ENCODE measurements around the gene OR1I1. TPM values are rescaled to one million over a fixed set of nuclear protein-coding genes. Genes with fewer than 3 reads are reported as not detected.

OR1I1 gene
- total RNA-seq, 4 donors from 2014 or later, result not detected

GRCh38 chr19:15138427-15138826, 56.4 kb downstream of the OR1I1 start:
- H3K9me3 ChIP-seq, result no peaks in the 10 kb centered on the region
- no peak overlapping the region for H3K4me3 ChIP-seq
- in situ Hi-C loops (cut with MboI; ENCODE audit: low sequenced_read_pairs in 4 of 4) (no loop called here), intact Hi-C loops (cut with DNase I; ENCODE audit: low total_unique reads) (no loop called here)
- H3K4me1 ChIP-seq, result no peaks in the 10 kb centered on the region
- ATAC-seq (no peak), DNase-seq (no peak)
- H3K27ac ChIP-seq, result no peak overlapping the region
- H3K36me3 ChIP-seq, result no peaks in the 10 kb centered on the region
- TF ChIP-seq POLR2A (IDR thresholded peaks at IDR 0.05) (no peak), CTCF (IDR thresholded peaks at IDR 0.05 in 4 of 5, conservative IDR thresholded peaks at IDR 0.05 in 1 of 5) (no peak)
- H3K27me3 ChIP-seq, result peaks cover 0 to 4% (median 0%) of the 10 kb centered on the region in 3 donors

- ATAC-seq (no peak), DNase-seq (no peak)
- Histone ChIP-seq H3K27me3 (peaks cover 0 to 4% (median 0%) of the 10 kb centered on the region in 3 donors), H3K9me3 (no peaks in the 10 kb centered on the region), H3K4me3 (no peak overlapping the region), H3K27ac (no peak overlapping the region), H3K4me1 (no peaks in the 10 kb centered on the region), H3K36me3 (no peaks in the 10 kb centered on the region)
- TF ChIP-seq CTCF (IDR thresholded peaks at IDR 0.05 in 4 of 5, conservative IDR thresholded peaks at IDR 0.05 in 1 of 5) (no peak), POLR2A (IDR thresholded peaks at IDR 0.05) (no peak)
- in situ Hi-C loops (cut with MboI; ENCODE audit: low sequenced_read_pairs in 4 of 4) (loop anchor here in 1 of 4 donors (10.0 kb wide), 1 partner anchor 46 kb away; no protein-coding TSS in a partner anchor), intact Hi-C loops (cut with DNase I; ENCODE audit: low total_unique reads) (no loop called here)
Measured at GRCh38 chr19:15141143-15141542, 59.1 kb downstream of the OR1I1 start.

- no peak for ATAC-seq
- H3K27ac ChIP-seq, result no peak overlapping the region
- TF ChIP-seq CTCF (IDR thresholded peaks at IDR 0.05 in 4 of 5, conservative IDR thresholded peaks at IDR 0.05 in 1 of 5) (no peak), POLR2A (IDR thresholded peaks at IDR 0.05) (no peak)
- DNase-seq, result no peak
- intact Hi-C loops (cut with DNase I; ENCODE audit: low total_unique reads), result no loop called here
- in situ Hi-C loops (cut with MboI; ENCODE audit: low sequenced_read_pairs in 4 of 4), result loop anchor here in 1 of 4 donors (10.0 kb wide), 1 partner anchor 48 kb away; no protein-coding TSS in a partner anchor
- H3K27me3 ChIP-seq, result peaks cover 0 to 4% (median 0%) of the 10 kb centered on the region in 3 donors
- no peaks in the 10 kb centered on the region for H3K36me3 ChIP-seq
- no peak overlapping the region for H3K4me3 ChIP-seq
- no peaks in the 10 kb centered on the region for H3K4me1 ChIP-seq
- no peaks in the 10 kb centered on the region for H3K9me3 ChIP-seq
Measured at GRCh38 chr19:15142313-15142712, 60.3 kb downstream of the OR1I1 start.

Other genes with a start within 250 kb of the OR1I1 start
- not detected for gene OR7A5, start 247.0 kb upstream of the OR1I1 start, total RNA-seq
- gene OR7C1, start 247.0 kb upstream of the OR1I1 start, total RNA-seq, result under 1 TPM; 0.02 to 0.05 (median 0.04) TPM
- gene OR7A10, start 233.3 kb upstream of the OR1I1 start, total RNA-seq, result not detected
- not detected for gene OR7A17, start 196.1 kb upstream of the OR1I1 start, total RNA-seq
- not detected for gene OR7C2, start 140.7 kb upstream of the OR1I1 start, total RNA-seq
- not detected for gene SLC1A6, start 102.3 kb upstream of the OR1I1 start, total RNA-seq
- gene CASP14, start 32.7 kb upstream of the OR1I1 start, total RNA-seq, result not detected
- gene SYDE1, start 25.2 kb downstream of the OR1I1 start, total RNA-seq, result 1 to 10 TPM; 3.2 to 6.3 (median 5.2) TPM
- 10 to 100 TPM in 3 of 4 donors, 1 to 10 TPM in 1; 6.4 to 53.3 (median 32.7) TPM for gene NOTCH3, start 118.8 kb downstream of the OR1I1 start, total RNA-seq
- not detected for gene EPHX3, start 150.2 kb downstream of the OR1I1 start, total RNA-seq

All from gastrocnemius medialis (tissue), 4 donors.